HepG2 (cell line): Measurements from ENCODE around the gene VDR. TPM values are rescaled to one million over a fixed set of nuclear protein-coding genes. Genes with fewer than 3 reads are reported as not detected.

Experiments
- ARID5B ChIP-seq: IDR thresholded peaks from 2 replicates; pipeline ENCODE4 v1.4.0; 2020; ENCODE audit warnings: mild to moderate bottlenecking, missing genetic modification reagents
- CCDC6 ChIP-seq: sonication (generic); formaldehyde crosslinking; IDR thresholded peaks from 2 replicates; pipeline ENCODE4 v1.8.1; 2022; ENCODE audit warnings: mild to moderate bottlenecking, missing genetic modification reagents, moderate library complexity
- GATAD1 ChIP-seq: IDR thresholded peaks from 2 replicates; pipeline ENCODE4 v1.6.1; 2016; ENCODE audit warnings: missing genetic modification reagents, missing compliant biosample characterization
- HOXA3 ChIP-seq: sonication (generic); formaldehyde crosslinking; IDR thresholded peaks from 2 replicates; pipeline ENCODE4 v1.5.0; 2020; ENCODE audit warnings: missing genetic modification reagents
- JUND ChIP-seq: sonication (generic); formaldehyde crosslinking; IDR thresholded peaks from 2 replicates; pipeline ENCODE4 v1.8.0; 2022; ENCODE audit warnings: mild to moderate bottlenecking, missing genetic modification reagents
- KDM5B ChIP-seq: sonication (generic); formaldehyde crosslinking; IDR thresholded peaks from 2 replicates; pipeline ENCODE4 v1.4.0; 2020; ENCODE audit warnings: missing genetic modification reagents, mild to moderate bottlenecking, borderline replicate concordance
- MAX ChIP-seq: IDR thresholded peaks from 2 replicates; pipeline ENCODE4 v1.6.1; 2012; ENCODE audit warnings: inconsistent platforms
- MIER2 ChIP-seq: IDR thresholded peaks from 2 replicates; pipeline ENCODE4 v1.6.1; 2016; ENCODE audit warnings: missing biosample characterization, missing genetic modification reagents
- MXD4 ChIP-seq: IDR thresholded peaks from 2 replicates; pipeline ENCODE4 v1.6.1; 2016; ENCODE audit warnings: mild to moderate bottlenecking, missing biosample characterization, missing genetic modification reagents
- SP1 ChIP-seq, 2 experiments: fragments of 450-650 bp in 1 of 2; sonication (generic) in 1 of 2; formaldehyde crosslinking in 1 of 2; IDR thresholded peaks; 2 replicates each; pipeline versions ENCODE4 v1.4.0 to v1.6.1; 2016 to 2020; ENCODE audit warnings: missing genetic modification reagents in 1 of 2
- SRSF9 ChIP-seq: fragments of 200-400 bp; formaldehyde crosslinking; IDR thresholded peaks from 2 replicates; pipeline ENCODE4 v1.6.1; 2018; ENCODE audit warnings: borderline replicate concordance, mild to moderate bottlenecking, low read depth, low read length; ENCODE audit not compliant: insufficient read depth, poor library complexity, severe bottlenecking
- TBL1XR1 ChIP-seq: fragments of 150-350 bp; IDR thresholded peaks from 2 replicates; pipeline ENCODE4 v1.6.1; 2014; ENCODE audit warnings: borderline replicate concordance, low read length; ENCODE audit not compliant: partially characterized antibody
- ZNF263 ChIP-seq: sonication (generic); formaldehyde crosslinking; IDR thresholded peaks from 2 replicates; pipeline ENCODE4 v1.4.0; 2020; ENCODE audit warnings: missing genetic modification reagents
- ZNF431 ChIP-seq: sonication (generic); formaldehyde crosslinking; IDR thresholded peaks from 2 replicates; pipeline ENCODE4 v1.9.0; 2022; ENCODE audit warnings: missing genetic modification reagents, low read depth, mild to moderate bottlenecking, borderline replicate concordance
- ZNF891 ChIP-seq: sonication (generic); formaldehyde crosslinking; IDR thresholded peaks from 2 replicates; pipeline ENCODE4 v1.5.0; 2020; ENCODE audit warnings: mild to moderate bottlenecking, missing genetic modification reagents
- polyA plus RNA-seq, 8 experiments: library from polyadenylated mRNA; depleted of rRNA in 3 of 8; stranded (reverse) in 7 of 8; unstranded in 1 of 8; fragments of >200 nt; fragmentation: Illumina TruSeq in 4 of 8; extraction: Trizol in 4 of 8; gene quantifications; 2 replicates each; pipeline versions ENCODE4 v1.2.1 to v1.2.3, GENCODE V29; 2011 to 2016; ENCODE audit warnings: low read depth in 4 of 8, missing spikeins in 1 of 8, mixed read lengths in 1 of 8; ENCODE audit not compliant: insufficient read depth in 1 of 8
- total RNA-seq, 5 experiments: library from RNA; depleted of rRNA; stranded (reverse); fragments of >200 nt; fragmentation: Illumina TruSeq; extraction: Trizol; gene quantifications; 2 replicates each; pipeline ENCODE4 v1.2.3, GENCODE V29; 2016; ENCODE audit warnings: low read depth in 1 of 5
- TF ChIP-seq, protein P1 (sequence below): sonication (generic); formaldehyde crosslinking; IDR thresholded peaks from 2 replicates; pipeline ENCODE4 v1.4.0; 2020; ENCODE audit warnings: mild to moderate bottlenecking, missing genetic modification reagents
- TF ChIP-seq, protein P2 (sequence below): sonication (generic); formaldehyde crosslinking; IDR thresholded peaks from 2 replicates; pipeline ENCODE4 v1.4.0; 2020; ENCODE audit warnings: missing genetic modification reagents

The VDR gene
- total and polyA plus RNA-seq, 2 of the 13 experiments (the other 11 are each of a cell fraction or from before 2014, with no cell fraction given), result 0.08 to 0.33 TPM

- TF ChIP-seq SRSF9 (no peak), TBL1XR1 (peak; percentile 42), KDM5B (no peak), CCDC6 (0 out of 2 replicates have a peak, but pooled peaks have one; percentile 49), MAX (no peak), ZNF263 (CRISPR knock-in tag) (peak; percentile 55; the same call in 1 of the 2 replicates), MIER2 (CRISPR knock-in tag) (0 out of 2 replicates have a peak, but pooled peaks have one; percentile 20), ZNF891 (CRISPR knock-in tag) (0 out of 2 replicates have a peak, but pooled peaks have one; percentile 28), ZNF431 (0 out of 2 replicates have a peak, but pooled peaks have one; percentile 48), HOXA3 (peak; percentile 37; the same call in 1 of the 2 replicates), JUND (peak; percentile 27; the same call in 1 of the 2 replicates), GATAD1 (CRISPR knock-in tag) (0 out of 2 replicates have a peak, but pooled peaks have one; percentile 17), MXD4 (CRISPR knock-in tag) (no peak), SP1 (IDR thresholded peaks at IDR 0.05) (no peak), SP1 (CRISPR knock-in tag; IDR thresholded peaks at IDR 0.05) (0 out of 2 replicates have a peak, but pooled peaks have one; percentile 27), ARID5B (peak; percentile 49; the same call in 1 of the 2 replicates)
- TF ChIP-seq, protein P1, sequence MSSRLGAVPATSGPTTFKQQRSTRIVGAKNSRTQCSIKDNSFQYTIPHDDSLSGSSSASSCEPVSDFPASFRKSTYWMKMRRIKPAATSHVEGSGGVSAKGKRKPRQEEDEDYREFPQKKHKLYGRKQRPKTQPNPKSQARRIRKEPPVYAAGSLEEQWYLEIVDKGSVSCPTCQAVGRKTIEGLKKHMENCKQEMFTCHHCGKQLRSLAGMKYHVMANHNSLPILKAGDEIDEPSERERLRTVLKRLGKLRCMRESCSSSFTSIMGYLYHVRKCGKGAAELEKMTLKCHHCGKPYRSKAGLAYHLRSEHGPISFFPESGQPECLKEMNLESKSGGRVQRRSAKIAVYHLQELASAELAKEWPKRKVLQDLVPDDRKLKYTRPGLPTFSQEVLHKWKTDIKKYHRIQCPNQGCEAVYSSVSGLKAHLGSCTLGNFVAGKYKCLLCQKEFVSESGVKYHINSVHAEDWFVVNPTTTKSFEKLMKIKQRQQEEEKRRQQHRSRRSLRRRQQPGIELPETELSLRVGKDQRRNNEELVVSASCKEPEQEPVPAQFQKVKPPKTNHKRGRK (CRISPR knock-in tag), result no peak
- TF ChIP-seq, protein P2, sequence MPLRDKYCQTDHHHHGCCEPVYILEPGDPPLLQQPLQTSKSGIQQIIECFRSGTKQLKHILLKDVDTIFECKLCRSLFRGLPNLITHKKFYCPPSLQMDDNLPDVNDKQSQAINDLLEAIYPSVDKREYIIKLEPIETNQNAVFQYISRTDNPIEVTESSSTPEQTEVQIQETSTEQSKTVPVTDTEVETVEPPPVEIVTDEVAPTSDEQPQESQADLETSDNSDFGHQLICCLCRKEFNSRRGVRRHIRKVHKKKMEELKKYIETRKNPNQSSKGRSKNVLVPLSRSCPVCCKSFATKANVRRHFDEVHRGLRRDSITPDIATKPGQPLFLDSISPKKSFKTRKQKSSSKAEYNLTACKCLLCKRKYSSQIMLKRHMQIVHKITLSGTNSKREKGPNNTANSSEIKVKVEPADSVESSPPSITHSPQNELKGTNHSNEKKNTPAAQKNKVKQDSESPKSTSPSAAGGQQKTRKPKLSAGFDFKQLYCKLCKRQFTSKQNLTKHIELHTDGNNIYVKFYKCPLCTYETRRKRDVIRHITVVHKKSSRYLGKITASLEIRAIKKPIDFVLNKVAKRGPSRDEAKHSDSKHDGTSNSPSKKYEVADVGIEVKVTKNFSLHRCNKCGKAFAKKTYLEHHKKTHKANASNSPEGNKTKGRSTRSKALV (CRISPR knock-in tag), result 0 out of 2 replicates have a peak, but pooled peaks have one; percentile 56
Measured at GRCh38 chr12:47900131-47901062, 4.4 kb downstream of the VDR start (continued).
